Large intestine (tissue), 3 donors: ENCODE data around the gene NLK. TPM values are rescaled to one million over a fixed set of nuclear protein-coding genes. Genes with fewer than 3 reads are reported as not detected.
A peak's percentile ranks its signal among the peaks of the same experiment; 100 is the strongest.

Experiments used
- DNase-seq, 2 donors: peaks; one replicate each; pipeline versions ENCODE4 v3.0.0 to v3.0.0-alpha.2; 2013
- H3K27ac ChIP-seq: one replicate; pipeline ENCODE4 v1.5.1; 2013; ENCODE audit warnings: low read length
- H3K27me3 ChIP-seq: 2 replicates; pipeline ENCODE4 v1.6.1; 2013; ENCODE audit warnings: low read length; ENCODE audit not compliant: control insufficient read depth, insufficient read depth
- H3K36me3 ChIP-seq: 2 replicates; pipeline ENCODE4 v1.6.1; 2013; ENCODE audit warnings: low read length; ENCODE audit not compliant: control insufficient read depth, insufficient read depth
- H3K4me1 ChIP-seq: one replicate; pipeline ENCODE4 v1.6.1; 2013; ENCODE audit warnings: low read length; ENCODE audit not compliant: control insufficient read depth, insufficient read depth
- H3K4me3 ChIP-seq: one replicate; pipeline ENCODE4 v1.5.1; 2013; ENCODE audit warnings: low read length
- H3K9me3 ChIP-seq: one replicate; pipeline ENCODE4 v1.6.1; 2013; ENCODE audit warnings: mild to moderate bottlenecking, low read depth, low read length, moderate library complexity; ENCODE audit not compliant: control insufficient read depth
- WGBS: methylation state at CpG from one replicate; pipeline ENCODE4 v1.1.5; 2013; ENCODE audit warnings: low lambda C conversion rate; ENCODE audit not compliant: insufficient coverage; 5-methylcytosine and 5-hydroxymethylcytosine counted together
- polyA plus RNA-seq: library from polyadenylated mRNA; unstranded; fragments of 120-200 nt; gene quantifications from one replicate; pipeline ENCODE4 v1.2.1, GENCODE V29; 2013

NLK gene
- polyA plus RNA-seq, 1 donor: 13.9 TPM

DNA sequence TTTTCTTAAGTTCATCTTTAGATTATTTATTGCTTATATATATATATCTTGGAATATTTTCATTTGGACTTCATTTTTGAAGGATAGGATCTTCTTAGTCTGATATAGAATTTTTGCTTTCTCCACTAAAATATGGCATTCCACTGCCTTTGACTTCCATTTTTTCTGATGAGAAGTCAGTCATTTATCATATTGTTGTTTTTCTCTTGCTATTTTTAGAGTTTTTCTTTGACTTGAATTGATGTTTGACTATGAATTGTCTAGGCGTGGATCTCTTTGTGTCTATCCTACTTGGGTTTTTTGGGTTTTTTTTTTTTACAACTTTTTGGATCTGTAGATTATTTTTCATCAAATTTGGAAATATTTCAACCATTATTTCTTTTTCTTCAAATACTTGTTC lies 67.7 kb downstream of the NLK start:
- WGBS: 100% methylated on average over 1 of the region's 1 CpG
- H3K9me3 ChIP-seq: peaks cover 4% of the 10 kb centered on the region
- H3K36me3 ChIP-seq: no peaks in the 10 kb centered on the region
- H3K27ac ChIP-seq: no peak overlapping the region
- H3K4me3 ChIP-seq: no peak overlapping the region
- no peaks in the 10 kb centered on the region for H3K4me1 ChIP-seq
- no peak for DNase-seq
- no peaks in the 10 kb centered on the region for H3K27me3 ChIP-seq

DNA sequence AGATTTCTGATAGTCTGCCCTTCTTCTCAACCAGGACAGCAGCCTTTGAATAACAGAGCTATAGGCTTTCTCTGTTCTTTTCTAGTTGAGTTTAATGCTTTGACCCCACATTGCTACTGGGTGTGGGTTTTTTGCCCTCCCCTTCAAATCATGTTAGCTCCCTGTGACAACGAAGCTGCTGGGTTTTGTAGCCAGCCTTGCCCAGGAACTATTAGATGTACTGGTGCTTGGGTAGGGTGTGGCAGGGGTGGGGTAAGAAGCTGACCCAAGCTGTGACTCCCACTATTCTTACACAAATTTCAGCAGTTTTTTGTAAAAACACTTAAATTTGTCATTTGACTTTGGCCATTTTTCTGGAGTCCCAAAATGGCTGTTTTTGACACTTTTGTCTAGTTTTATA lies 69.7 kb downstream of the NLK start:
- Histone ChIP-seq H3K9me3 (peaks cover 4% of the 10 kb centered on the region), H3K27ac (no peak overlapping the region), H3K4me3 (no peak overlapping the region), H3K27me3 (no peaks in the 10 kb centered on the region), H3K4me1 (no peaks in the 10 kb centered on the region), H3K36me3 (no peaks in the 10 kb centered on the region)
- no CpG with 5 or more reads among the region's 1 CpG for WGBS
- no peak for DNase-seq

DNA sequence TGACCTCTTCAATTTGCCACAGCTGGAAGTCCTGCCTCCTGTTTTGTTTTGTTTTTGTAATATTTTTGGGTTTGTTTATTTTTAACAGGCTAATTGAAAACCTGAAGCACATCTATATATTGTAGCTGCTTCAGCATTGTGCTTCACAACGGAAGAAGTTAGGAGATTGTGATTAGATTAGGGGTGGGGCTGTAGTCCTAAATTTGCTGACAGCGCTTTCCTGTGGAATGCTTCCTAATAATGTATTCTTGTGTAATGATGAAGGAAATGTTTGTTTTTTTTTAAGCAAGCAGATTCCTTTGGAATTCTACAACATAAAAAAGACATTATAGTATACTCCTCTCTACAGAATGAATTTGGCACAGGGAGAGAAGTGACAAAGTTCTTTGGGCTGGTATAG lies 70.1 kb downstream of the NLK start:
- no peak for DNase-seq
- 100% methylated on average over 1 of the region's 2 CpGs for WGBS
- Histone ChIP-seq H3K4me3 (no peak overlapping the region), H3K36me3 (no peaks in the 10 kb centered on the region), H3K27ac (no peak overlapping the region), H3K4me1 (no peaks in the 10 kb centered on the region), H3K9me3 (peaks cover 4% of the 10 kb centered on the region), H3K27me3 (no peaks in the 10 kb centered on the region)

DNA sequence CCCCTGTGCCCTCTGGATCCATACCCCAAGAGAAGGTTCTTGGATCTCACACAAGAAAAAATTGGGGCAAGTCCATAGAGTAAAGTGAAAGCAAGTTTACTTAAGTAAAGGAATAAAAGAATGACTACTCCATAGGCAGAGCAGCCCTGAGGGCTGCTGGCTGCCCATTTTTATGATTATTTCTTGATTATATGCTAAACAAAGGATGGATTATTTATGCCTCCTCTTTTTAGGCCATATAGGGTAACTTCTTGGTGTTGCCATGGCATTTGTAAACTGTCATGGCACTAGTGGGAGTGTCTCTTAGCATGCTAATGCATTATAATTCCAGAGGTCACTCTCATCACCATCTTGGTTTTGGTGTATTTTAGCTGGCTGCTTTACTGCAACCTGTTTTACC lies 70.8 kb downstream of the NLK start:
- no peak for DNase-seq
- Histone ChIP-seq H3K9me3 (peaks cover 4% of the 10 kb centered on the region), H3K36me3 (no peaks in the 10 kb centered on the region), H3K4me3 (no peak overlapping the region), H3K4me1 (no peaks in the 10 kb centered on the region), H3K27me3 (no peaks in the 10 kb centered on the region), H3K27ac (no peak overlapping the region)

DNA sequence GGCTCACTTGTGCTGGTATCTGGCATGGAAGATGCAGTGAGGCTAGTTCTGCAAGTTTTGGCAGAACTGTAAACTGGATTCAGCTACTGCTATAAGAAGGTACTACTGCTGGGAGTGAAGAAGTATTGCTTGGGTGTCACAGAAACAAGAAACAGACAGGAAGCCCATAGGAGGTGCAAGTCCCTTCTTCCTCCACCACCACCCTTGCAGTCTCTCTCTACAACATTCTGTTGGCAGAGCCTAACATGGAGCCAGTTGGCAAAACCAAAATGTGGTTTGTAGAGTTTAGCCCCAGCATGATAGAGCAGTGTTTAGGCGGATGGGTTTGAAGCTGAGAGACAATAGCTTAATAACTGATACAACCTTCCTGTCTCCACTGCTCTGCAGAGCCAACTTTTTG lies 72.6 kb downstream of the NLK start:
- Histone ChIP-seq H3K4me3 (no peak overlapping the region), H3K27me3 (no peaks in the 10 kb centered on the region), H3K4me1 (no peaks in the 10 kb centered on the region), H3K9me3 (peaks cover 4% of the 10 kb centered on the region), H3K27ac (no peak overlapping the region), H3K36me3 (no peaks in the 10 kb centered on the region)
- WGBS: no CpG with 5 or more reads among the region's 1 CpG
- DNase-seq: no peak

DNA sequence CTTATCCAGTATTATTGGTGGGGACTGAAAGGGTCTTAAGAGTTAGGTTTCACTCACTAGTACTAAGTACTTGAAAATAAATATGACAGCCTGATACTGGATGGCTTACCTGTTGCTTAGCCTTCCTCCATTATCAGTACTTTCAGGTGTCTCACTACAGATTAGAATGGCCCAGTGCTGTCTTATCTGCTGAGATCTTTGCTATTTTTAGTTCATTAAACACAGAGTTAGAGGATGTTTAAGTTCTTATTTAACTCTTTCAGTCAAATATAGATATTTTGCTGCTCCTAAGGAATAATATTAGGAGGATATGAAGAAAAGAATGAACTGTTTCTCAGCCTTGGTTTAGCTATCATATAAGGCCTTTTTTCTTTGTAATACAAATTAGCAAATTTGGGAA lies 74.8 kb downstream of the NLK start:
- Histone ChIP-seq H3K36me3 (no peaks in the 10 kb centered on the region), H3K27ac (no peak overlapping the region), H3K4me1 (no peaks in the 10 kb centered on the region), H3K9me3 (no peaks in the 10 kb centered on the region), H3K4me3 (no peak overlapping the region), H3K27me3 (no peaks in the 10 kb centered on the region)
- no peak for DNase-seq

DNA sequence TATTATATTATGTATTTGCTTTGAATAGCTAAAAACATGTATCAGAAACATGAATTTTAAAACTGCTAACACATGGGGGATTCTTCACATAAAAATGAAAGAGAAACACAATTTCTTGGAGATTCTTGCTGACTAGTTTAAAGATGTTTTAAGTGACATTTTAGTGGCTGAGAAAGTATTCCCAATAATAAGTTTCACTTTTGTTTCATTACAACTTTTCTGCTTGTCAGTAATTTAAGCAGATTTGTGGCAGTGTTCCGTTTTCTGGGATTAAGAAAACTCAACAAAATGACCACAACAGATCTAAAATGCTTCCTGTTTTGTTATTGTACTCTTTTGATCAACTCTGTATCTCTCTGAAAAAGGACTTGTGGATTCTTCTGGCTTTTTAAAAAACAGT lies 75.9 kb downstream of the NLK start:
- no peak overlapping the region for H3K4me3 ChIP-seq
- no peaks in the 10 kb centered on the region for H3K4me1 ChIP-seq
- no peaks in the 10 kb centered on the region for H3K36me3 ChIP-seq
- no peaks in the 10 kb centered on the region for H3K9me3 ChIP-seq
- WGBS: no CpG with 5 or more reads among the region's 1 CpG
- H3K27ac ChIP-seq: no peak overlapping the region
- H3K27me3 ChIP-seq: no peaks in the 10 kb centered on the region
- peak in 1 of 2 donors; percentile 16 for DNase-seq

DNA sequence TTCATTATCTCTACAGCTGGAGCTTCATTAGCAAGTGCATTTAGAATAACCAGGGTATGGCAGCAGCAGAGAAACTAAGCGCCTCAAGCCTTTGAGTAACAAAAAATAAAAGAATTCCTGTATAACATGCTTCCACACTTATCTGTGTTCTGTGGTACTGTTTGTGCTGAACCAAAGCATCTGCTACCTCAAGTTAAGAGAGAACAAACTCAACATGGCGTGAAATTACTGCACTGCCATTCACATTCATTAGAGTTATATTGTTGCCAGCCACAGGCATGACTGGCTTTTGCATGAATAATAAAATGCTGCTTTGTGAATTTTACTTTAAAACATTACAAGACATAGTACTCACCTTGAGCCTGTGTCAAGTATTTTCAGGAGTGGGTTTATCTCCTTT lies 76.6 kb downstream of the NLK start:
- no peaks in the 10 kb centered on the region for H3K9me3 ChIP-seq
- H3K27me3 ChIP-seq: no peaks in the 10 kb centered on the region
- H3K4me1 ChIP-seq: no peaks in the 10 kb centered on the region
- DNase-seq: no peak
- no peak overlapping the region for H3K4me3 ChIP-seq
- no peak overlapping the region for H3K27ac ChIP-seq
- no CpG with 5 or more reads among the region's 2 CpGs for WGBS
- H3K36me3 ChIP-seq: no peaks in the 10 kb centered on the region

DNA sequence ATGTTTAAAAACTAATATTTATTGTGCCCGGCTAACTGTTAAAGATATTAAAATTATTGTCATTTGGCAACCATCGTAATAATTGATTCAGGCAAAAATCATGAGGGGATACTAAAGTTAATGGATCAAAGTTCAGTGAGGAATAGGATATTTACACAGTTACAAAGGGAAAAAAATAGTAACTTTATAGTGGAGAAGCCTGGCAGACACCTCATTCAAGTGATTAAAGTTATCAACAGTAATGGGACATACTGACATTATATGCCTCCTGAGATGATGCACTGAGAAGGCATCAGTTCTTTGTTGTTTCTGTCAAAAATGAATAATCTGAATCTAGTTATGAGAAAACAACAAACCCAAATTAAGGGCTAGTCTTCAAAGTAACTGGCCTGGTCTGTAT lies 77.1 kb downstream of the NLK start:
- 90% methylated on average over 2 of the region's 2 CpGs for WGBS
- no peak for DNase-seq
- H3K4me1 ChIP-seq: no peaks in the 10 kb centered on the region
- H3K9me3 ChIP-seq: no peaks in the 10 kb centered on the region
- H3K36me3 ChIP-seq: no peaks in the 10 kb centered on the region
- no peaks in the 10 kb centered on the region for H3K27me3 ChIP-seq
- H3K4me3 ChIP-seq: no peak overlapping the region
- no peak overlapping the region for H3K27ac ChIP-seq

DNA sequence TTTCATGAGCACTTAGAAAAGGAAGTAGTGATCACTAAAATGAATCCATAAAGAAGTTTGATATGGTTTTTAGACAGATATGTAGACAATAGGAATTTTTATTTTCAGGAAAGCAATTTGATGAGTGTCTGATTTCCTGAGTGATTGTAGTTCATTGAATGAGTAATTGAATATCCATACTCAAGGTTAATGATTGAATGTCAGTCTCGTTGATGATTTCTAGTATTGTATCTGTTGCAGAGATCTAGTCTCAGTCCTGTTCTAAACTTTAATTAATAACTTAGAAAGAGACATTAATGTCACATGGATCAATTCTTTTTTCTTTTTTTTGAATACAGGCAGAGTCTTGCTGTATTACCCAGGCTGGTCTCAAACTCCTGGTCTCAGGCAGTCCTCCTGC lies 78.3 kb downstream of the NLK start:
- H3K4me1 ChIP-seq: no peaks in the 10 kb centered on the region
- no peaks in the 10 kb centered on the region for H3K9me3 ChIP-seq
- DNase-seq: no peak
- H3K27ac ChIP-seq: no peak overlapping the region
- no peaks in the 10 kb centered on the region for H3K36me3 ChIP-seq
- H3K4me3 ChIP-seq: no peak overlapping the region
- WGBS: no CpG with 5 or more reads among the region's 1 CpG
- H3K27me3 ChIP-seq: no peaks in the 10 kb centered on the region

DNA sequence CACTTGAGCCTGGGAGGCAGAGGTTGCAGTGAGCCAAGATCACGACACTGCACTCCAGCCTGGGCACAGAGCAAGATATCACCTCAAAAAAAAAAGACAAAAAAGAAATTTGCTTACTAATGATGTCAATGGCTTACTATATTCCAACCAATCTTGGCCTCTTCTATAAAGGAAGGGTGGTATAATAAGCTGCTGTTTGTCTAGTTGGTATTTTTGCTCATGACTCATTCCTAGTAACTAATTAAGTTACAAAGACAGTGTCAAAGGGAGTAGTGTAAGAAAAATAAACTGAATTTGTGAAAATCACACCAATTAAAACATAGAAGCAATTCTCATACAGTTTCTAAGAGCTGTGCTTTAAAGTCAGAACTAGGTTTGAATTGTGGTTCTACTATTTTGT lies 82.5 kb downstream of the NLK start:
- no peaks in the 10 kb centered on the region for H3K4me1 ChIP-seq
- H3K36me3 ChIP-seq: no peaks in the 10 kb centered on the region
- H3K27me3 ChIP-seq: no peaks in the 10 kb centered on the region
- no CpG with 5 or more reads among the region's 1 CpG for WGBS
- H3K27ac ChIP-seq: no peak overlapping the region
- no peaks in the 10 kb centered on the region for H3K9me3 ChIP-seq
- no peak overlapping the region for H3K4me3 ChIP-seq
- no peak for DNase-seq
